SU-DHL-6 (cell line): ENCODE results near the gene ISM2.

Source experiments
- H2AFZ ChIP-seq: fragments of 200-600 bp; sonication (generic); 2 replicates; pipeline ENCODE4 v1.6.1; 2014; ENCODE audit warnings: low read depth, mild to moderate bottlenecking, moderate library complexity, mixed read lengths, antibody characterized with exemption, low read length; ENCODE audit not compliant: severe bottlenecking
- H3F3A ChIP-seq: fragments of 200-600 bp; shearing (Covaris generic); 2 replicates; pipeline ENCODE4 v1.6.0; 2016; ENCODE audit warnings: antibody characterized with exemption, mild to moderate bottlenecking; ENCODE audit not compliant: insufficient read depth
- H3K27ac ChIP-seq: fragments of 200-600 bp; sonication (generic); 2 replicates; pipeline ENCODE4 v1.5.1; 2016; ENCODE audit warnings: low read depth, mild to moderate bottlenecking, low read length, moderate library complexity, mixed read lengths
- H3K27me3 ChIP-seq: fragments of 200-600 bp; sonication (generic), shearing (Covaris generic); 2 replicates; pipeline ENCODE4 v1.6.0; 2014; ENCODE audit warnings: mild to moderate bottlenecking, low read length
- H3K36me3 ChIP-seq: fragments of 200-600 bp; sonication (generic); 2 replicates; pipeline ENCODE4 v1.6.1; 2014; ENCODE audit warnings: mild to moderate bottlenecking, low read length, mixed read lengths
- H3K4me2 ChIP-seq: fragments of 300-600, 200-600 bp; shearing (Covaris generic), sonication (generic); 2 replicates; pipeline ENCODE4 v1.6.0; 2014; ENCODE audit warnings: low read length, low read depth, mild to moderate bottlenecking; ENCODE audit not compliant: poor library complexity, severe bottlenecking
- H3K4me3 ChIP-seq: fragments of 200-600 bp; sonication (generic); 2 replicates; pipeline ENCODE4 v1.5.1; 2014; ENCODE audit warnings: antibody characterized with exemption, low read length, mild to moderate bottlenecking, mixed read lengths; ENCODE audit not compliant: insufficient read depth, poor library complexity, severe bottlenecking
- H3K79me2 ChIP-seq: fragments of 200-600 bp; sonication (generic); 2 replicates; pipeline ENCODE4 v1.6.1; 2014; ENCODE audit warnings: mild to moderate bottlenecking, low read length, moderate library complexity; ENCODE audit not compliant: insufficient read depth
- H3K9ac ChIP-seq: fragments of 200-600 bp; sonication (generic); 2 replicates; pipeline ENCODE4 v1.7.0; 2014; ENCODE audit warnings: mild to moderate bottlenecking, low read length
- H3K9me2 ChIP-seq: fragments of 200-600 bp; sonication (generic); replicated peaks from 2 replicates; pipeline ENCODE4 v1.6.1; 2014; ENCODE audit warnings: low read length; ENCODE audit not compliant: insufficient read depth
- H3K9me3 ChIP-seq: fragments of 200-600 bp; sonication (generic); 2 replicates; pipeline ENCODE4 v1.6.1; 2014; ENCODE audit warnings: low read length, mixed read lengths; ENCODE audit not compliant: insufficient read depth
- H4K20me1 ChIP-seq: fragments of 200-600 bp; sonication (generic); 2 replicates; pipeline ENCODE4 v1.6.1; 2014; ENCODE audit warnings: low read depth, mild to moderate bottlenecking, antibody characterized with exemption, low read length, moderate library complexity, mixed read lengths
- CTCF ChIP-seq: fragments of 200-600 bp; sonication (generic); IDR thresholded peaks from one replicate; pipeline ENCODE4 v1.5.1; 2017; ENCODE audit warnings: antibody characterized with exemption, mild to moderate bottlenecking, low read length, moderate library complexity; ENCODE audit not compliant: insufficient read depth, poor library complexity, severe bottlenecking
- EZH2phosphoT487 ChIP-seq: fragments of 200-600 bp; sonication (generic), shearing (Covaris generic); conservative IDR thresholded peaks from 2 replicates; pipeline ENCODE4 v1.6.1; 2018; ENCODE audit warnings: mild to moderate bottlenecking, antibody characterized with exemption, low read length, moderate library complexity, mixed read lengths

ISM2 gene

GRCh38 chr14:77508249-77508648, 9.6 kb upstream of the ISM2 start:
- no peak overlapping the region for H3K4me3 ChIP-seq
- no peaks in the 10 kb centered on the region for H3K79me2 ChIP-seq
- H4K20me1 ChIP-seq = no peaks in the 10 kb centered on the region
- no peak overlapping the region for H3K4me2 ChIP-seq
- H3K27ac ChIP-seq = no peak overlapping the region
- H3K9me2 ChIP-seq = no peaks in the 10 kb centered on the region
- no peaks in the 10 kb centered on the region for H3K9me3 ChIP-seq
- H3K9ac ChIP-seq = no peak overlapping the region
- 0 out of 2 replicates have a peak, but pooled peaks cover 5% of the 10 kb centered on the region for H3K36me3 ChIP-seq
- TF ChIP-seq EZH2phosphoT487 (no peak), CTCF (no peak)
- no peak overlapping the region for H2AFZ ChIP-seq
- no peaks in the 10 kb centered on the region for H3K27me3 ChIP-seq
- H3F3A ChIP-seq = no peaks in the 10 kb centered on the region

GRCh38 chr14:77507762-77508161, 9.1 kb upstream of the ISM2 start:
- no peak overlapping the region for H3K27ac ChIP-seq
- H3K4me2 ChIP-seq = no peak overlapping the region
- no peaks in the 10 kb centered on the region for H3K79me2 ChIP-seq
- no peaks in the 10 kb centered on the region for H3K9me2 ChIP-seq
- no peak overlapping the region for H3K4me3 ChIP-seq
- H4K20me1 ChIP-seq = no peaks in the 10 kb centered on the region
- H3K36me3 ChIP-seq = 0 out of 2 replicates have a peak, but pooled peaks cover 5% of the 10 kb centered on the region
- no peak overlapping the region for H3K9ac ChIP-seq
- H3F3A ChIP-seq = no peaks in the 10 kb centered on the region
- no peaks in the 10 kb centered on the region for H3K27me3 ChIP-seq
- H3K9me3 ChIP-seq = no peaks in the 10 kb centered on the region
- TF ChIP-seq CTCF (no peak), EZH2phosphoT487 (no peak)
- H2AFZ ChIP-seq = no peak overlapping the region

GRCh38 chr14:77505031-77505430, 6.4 kb upstream of the ISM2 start:
- no peaks in the 10 kb centered on the region for H3K36me3 ChIP-seq
- H3K4me2 ChIP-seq = no peak overlapping the region
- no peaks in the 10 kb centered on the region for H3K27me3 ChIP-seq
- no peaks in the 10 kb centered on the region for H3K79me2 ChIP-seq
- no peaks in the 10 kb centered on the region for H3K9me2 ChIP-seq
- H3K4me3 ChIP-seq = no peak overlapping the region
- TF ChIP-seq EZH2phosphoT487 (no peak), CTCF (no peak)
- H3K9me3 ChIP-seq = no peaks in the 10 kb centered on the region
- H2AFZ ChIP-seq = no peak overlapping the region
- no peak overlapping the region for H3K9ac ChIP-seq
- H4K20me1 ChIP-seq = no peaks in the 10 kb centered on the region
- H3K27ac ChIP-seq = no peak overlapping the region
- peaks cover 8% of the 10 kb centered on the region; the same call in 1 of the 2 replicates for H3F3A ChIP-seq
